Esophagus muscularis mucosa (tissue), 4 donors: ENCODE measurements around the gene AURKA.

ENCODE experiments used
- CTCF ChIP-seq, 3 experiments: fragments of 200-600 bp in 2 of 3; fragments of 450-650 bp in 1 of 3; sonication (generic) in 2 of 3; IDR thresholded peaks; one replicate each; pipeline ENCODE4 v1.5.1; 2017 to 2019; ENCODE audit warnings: antibody characterized with exemption in 3 of 3, mild to moderate bottlenecking in 2 of 3, moderate library complexity in 1 of 3
- EP300 ChIP-seq: sonication (generic); formaldehyde crosslinking; IDR thresholded peaks from one replicate; pipeline ENCODE4 v1.6.1; 2017; ENCODE audit warnings: antibody characterized with exemption
- POLR2A ChIP-seq: fragments of 450-650 bp; IDR thresholded peaks from one replicate; pipeline ENCODE4 v1.6.1; 2017; ENCODE audit warnings: antibody characterized with exemption, moderate library complexity, mild to moderate bottlenecking, low read depth
- POLR2AphosphoS5 ChIP-seq, 2 donors: sonication (generic); formaldehyde crosslinking; IDR thresholded peaks; one replicate each; pipeline ENCODE4 v1.6.1; 2017; ENCODE audit warnings: antibody characterized with exemption in 2 of 2

GRCh38 chr20:56347628-56348304 lies 44.2 kb downstream of the AURKA start:
- TF ChIP-seq CTCF (IDR thresholded peaks at IDR 0.05) (no peak), POLR2A (no peak), POLR2AphosphoS5 (IDR thresholded peaks at IDR 0.05) (no peak), EP300 (no peak)
